ENCODE measurements around the gene RPGR.

Gene RPGR

DNA sequence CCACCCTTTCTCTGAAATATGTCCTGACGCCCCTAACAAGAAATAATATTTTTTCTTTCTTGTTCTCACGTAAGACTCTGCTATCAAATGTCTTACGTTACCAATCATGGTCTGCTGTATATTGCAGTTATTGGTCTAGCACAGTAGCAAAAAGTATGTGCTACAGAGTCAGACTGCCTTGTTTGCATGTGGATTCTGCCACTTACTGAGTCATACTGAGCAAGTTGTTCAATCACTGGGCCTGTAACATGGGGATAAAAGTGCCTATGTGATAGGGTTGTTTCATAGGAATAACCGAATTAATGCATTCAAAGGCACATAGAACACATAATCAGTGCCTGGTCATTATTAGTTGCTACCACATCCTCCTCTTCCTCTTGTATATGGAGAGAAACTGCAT lies 14.1 kb downstream of the RPGR start:
- no peak overlapping the region for H3K4me3 ChIP-seq
- no peak overlapping the region for H3K9ac ChIP-seq
- H3K36me3 ChIP-seq = peaks cover 0 to 29% (median 17%) of the 10 kb centered on the region in 11 experiments; a peak in 14 of 22 replicates
- peaks cover 0 to 4% (median 0%) of the 10 kb centered on the region in 11 experiments; a peak in 1 of 22 replicates for H3K9me3 ChIP-seq (replicated peaks in 1 of 11)
- no peaks in the 10 kb centered on the region for H4K20me1 ChIP-seq
- TF ChIP-seq Cebpa-rat (IDR thresholded peaks at IDR 0.05) = no peak
- H3K4me2 ChIP-seq = no peak overlapping the region
- H3K4me1 ChIP-seq = peaks cover 0 to 5% (median 0%) of the 10 kb centered on the region in 10 experiments; a peak in 3 of 20 replicates
- H3K27ac ChIP-seq = no peak overlapping the region
- no peaks in the 10 kb centered on the region for H3K27me3 ChIP-seq

GRCh38 chrX:38312436-38312835 lies 14.9 kb downstream of the RPGR start:
- Histone ChIP-seq H3K27me3 (no peaks in the 10 kb centered on the region), H4K20me1 (no peaks in the 10 kb centered on the region), H3K9me3 (replicated peaks in 1 of 11) (peaks cover 0 to 4% (median 0%) of the 10 kb centered on the region in 11 experiments; a peak in 1 of 22 replicates), H3K4me1 (peaks cover 0 to 5% (median 0%) of the 10 kb centered on the region in 10 experiments; a peak in 3 of 20 replicates), H3K4me3 (no peak overlapping the region), H3K27ac (no peak overlapping the region), H3K4me2 (peak overlapping the region in 1 of 11 experiments; percentile 16; a peak in 1 of 22 replicates), H3K9ac (no peak overlapping the region), H3K36me3 (peaks cover 0 to 29% (median 17%) of the 10 kb centered on the region in 11 experiments; a peak in 14 of 22 replicates)
- TF ChIP-seq Cebpa-rat (IDR thresholded peaks at IDR 0.05) = no peak

- Histone ChIP-seq H3K4me2 (no peak overlapping the region), H3K9ac (no peak overlapping the region), H3K36me3 (peaks cover 0 to 23% (median 14%) of the 10 kb centered on the region in 11 experiments; a peak in 14 of 22 replicates), H3K4me3 (no peak overlapping the region), H4K20me1 (no peaks in the 10 kb centered on the region), H3K9me3 (replicated peaks in 1 of 11) (peaks cover 0 to 4% (median 0%) of the 10 kb centered on the region in 11 experiments; a peak in 1 of 22 replicates), H3K27ac (no peak overlapping the region), H3K27me3 (no peaks in the 10 kb centered on the region), H3K4me1 (peaks cover 0 to 5% (median 0%) of the 10 kb centered on the region in 10 experiments; a peak in 3 of 20 replicates)
- TF ChIP-seq Cebpa-rat (IDR thresholded peaks at IDR 0.05) = no peak
Measured at GRCh38 chrX:38311743-38312142, 15.6 kb downstream of the RPGR start.

- Histone ChIP-seq H3K27ac (no peak overlapping the region), H3K4me3 (no peak overlapping the region), H3K4me2 (no peak overlapping the region), H4K20me1 (no peaks in the 10 kb centered on the region), H3K4me1 (no peaks in the 10 kb centered on the region), H3K9ac (no peak overlapping the region), H3K27me3 (no peaks in the 10 kb centered on the region), H3K9me3 (replicated peaks in 1 of 11) (no peaks in the 10 kb centered on the region), H3K36me3 (peaks cover 0 to 21% (median 0%) of the 10 kb centered on the region in 11 experiments; a peak in 4 of 22 replicates)
- TF ChIP-seq Cebpa-rat (IDR thresholded peaks at IDR 0.05) = no peak
Measured at GRCh38 chrX:38305971-38306370, 21.3 kb downstream of the RPGR start.

DNA sequence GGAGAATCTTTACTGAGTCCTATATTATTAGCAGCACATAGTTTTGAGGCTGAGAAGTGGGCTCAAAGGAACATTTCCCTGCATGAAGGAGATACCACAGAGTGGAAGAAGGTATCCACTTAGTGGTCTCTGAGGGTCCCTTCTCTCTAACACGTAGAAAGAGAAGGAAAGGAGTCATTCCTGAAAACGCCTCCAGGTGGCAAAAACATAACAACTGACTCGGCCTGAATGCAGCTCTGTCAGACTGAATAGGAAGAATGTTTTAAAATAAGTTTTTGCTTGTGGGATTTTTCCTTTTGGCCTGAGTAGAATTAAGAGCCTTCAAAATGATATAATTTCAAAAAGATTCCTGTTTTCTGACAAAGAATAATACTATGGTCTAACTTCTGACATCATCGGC lies 23.3 kb downstream of the RPGR start:
- no peaks in the 10 kb centered on the region for H4K20me1 ChIP-seq
- no peak overlapping the region for H3K27ac ChIP-seq
- H3K4me2 ChIP-seq = no peak overlapping the region
- H3K9me3 ChIP-seq (replicated peaks in 1 of 11) = no peaks in the 10 kb centered on the region
- no peak for TF ChIP-seq Cebpa-rat (IDR thresholded peaks at IDR 0.05)
- H3K4me3 ChIP-seq = no peak overlapping the region
- no peaks in the 10 kb centered on the region for H3K27me3 ChIP-seq
- H3K4me1 ChIP-seq = no peaks in the 10 kb centered on the region
- H3K36me3 ChIP-seq = peaks cover 0 to 20% (median 0%) of the 10 kb centered on the region in 11 experiments; a peak in 2 of 22 replicates
- no peak overlapping the region for H3K9ac ChIP-seq

GRCh38 chrX:38293741-38294140 lies 33.6 kb downstream of the RPGR start:
- Histone ChIP-seq H3K27me3 (0 out of 22 replicates have a peak, but pooled peaks cover 0 to 3% (median 0%) of the 10 kb centered on the region in 11 experiments), H3K27ac (no peak overlapping the region), H3K9me3 (replicated peaks in 1 of 11) (no peaks in the 10 kb centered on the region), H3K4me2 (no peak overlapping the region), H3K4me1 (no peaks in the 10 kb centered on the region), H3K36me3 (peaks cover 0 to 11% (median 0%) of the 10 kb centered on the region in 11 experiments; a peak in 7 of 22 replicates), H3K9ac (no peak overlapping the region), H4K20me1 (no peaks in the 10 kb centered on the region), H3K4me3 (no peak overlapping the region)
- no peak for TF ChIP-seq Cebpa-rat (IDR thresholded peaks at IDR 0.05)

- Histone ChIP-seq H3K9me3 (replicated peaks in 1 of 11) (peaks cover 0 to 3% (median 0%) of the 10 kb centered on the region in 11 experiments; a peak in 1 of 22 replicates), H3K27ac (no peak overlapping the region), H4K20me1 (no peaks in the 10 kb centered on the region), H3K9ac (no peak overlapping the region), H3K4me3 (no peak overlapping the region), H3K36me3 (peaks cover 0 to 18% (median 0%) of the 10 kb centered on the region in 11 experiments; a peak in 8 of 22 replicates), H3K4me2 (no peak overlapping the region), H3K27me3 (no peaks in the 10 kb centered on the region), H3K4me1 (no peaks in the 10 kb centered on the region)
- no peak for TF ChIP-seq Cebpa-rat (IDR thresholded peaks at IDR 0.05)
Measured at GRCh38 chrX:38287674-38288073, 39.6 kb downstream of the RPGR start.

- Histone ChIP-seq H3K9me3 (replicated peaks in 1 of 11) (peaks cover 0 to 3% (median 0%) of the 10 kb centered on the region in 11 experiments; a peak in 1 of 22 replicates), H3K4me3 (no peak overlapping the region), H3K27me3 (no peaks in the 10 kb centered on the region; a peak in 1 of 22 replicates), H3K4me1 (no peaks in the 10 kb centered on the region), H4K20me1 (no peaks in the 10 kb centered on the region), H3K36me3 (peaks cover 0 to 7% (median 0%) of the 10 kb centered on the region in 11 experiments; a peak in 5 of 22 replicates), H3K4me2 (no peak overlapping the region), H3K9ac (no peak overlapping the region), H3K27ac (no peak overlapping the region)
- no peak for TF ChIP-seq Cebpa-rat (IDR thresholded peaks at IDR 0.05)
Measured at GRCh38 chrX:38285649-38286048, 41.7 kb downstream of the RPGR start.

GRCh38 chrX:38282049-38282448 lies 45.3 kb downstream of the RPGR start:
- Histone ChIP-seq H3K27me3 (no peaks in the 10 kb centered on the region; a peak in 1 of 22 replicates), H3K4me2 (no peak overlapping the region), H3K27ac (no peak overlapping the region), H3K4me3 (no peak overlapping the region), H3K9ac (no peak overlapping the region), H3K36me3 (peaks cover 0 to 6% (median 0%) of the 10 kb centered on the region in 11 experiments; a peak in 2 of 22 replicates), H3K4me1 (peaks cover 0 to 3% (median 0%) of the 10 kb centered on the region in 10 experiments; a peak in 5 of 20 replicates), H3K9me3 (replicated peaks in 1 of 11) (peaks cover 0 to 3% (median 0%) of the 10 kb centered on the region in 11 experiments; a peak in 1 of 22 replicates), H4K20me1 (no peaks in the 10 kb centered on the region)
- no peak for TF ChIP-seq Cebpa-rat (IDR thresholded peaks at IDR 0.05)

DNA sequence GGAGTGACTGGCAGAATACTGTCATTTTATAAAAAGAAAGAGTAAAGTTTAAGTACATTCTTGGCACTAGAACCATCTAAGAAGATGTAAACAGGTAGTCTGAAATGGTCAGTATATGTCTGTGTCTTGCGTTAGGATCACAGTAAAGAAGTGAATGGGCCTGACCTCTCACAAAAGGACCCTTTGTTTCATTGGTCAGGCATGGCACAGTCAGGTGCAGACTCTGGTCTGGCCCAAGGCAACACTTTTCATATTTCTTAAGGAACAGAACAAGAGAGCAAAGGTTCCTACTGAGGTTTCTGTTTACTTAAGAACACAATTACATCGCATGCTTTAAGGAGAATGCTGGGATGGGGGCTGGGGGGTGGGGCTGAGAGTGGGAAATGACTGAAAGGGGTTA lies 48.1 kb downstream of the RPGR start:
- Histone ChIP-seq H3K27me3 (no peaks in the 10 kb centered on the region; a peak in 1 of 22 replicates), H3K4me1 (peaks cover 0 to 28% (median 0%) of the 10 kb centered on the region in 10 experiments; a peak in 8 of 20 replicates), H3K9ac (no peak overlapping the region), H4K20me1 (no peaks in the 10 kb centered on the region), H3K27ac (no peak overlapping the region), H3K9me3 (replicated peaks in 1 of 11) (no peaks in the 10 kb centered on the region), H3K36me3 (peaks cover 0 to 11% (median 0%) of the 10 kb centered on the region in 11 experiments; a peak in 3 of 22 replicates), H3K4me2 (no peak overlapping the region), H3K4me3 (no peak overlapping the region)
- no peak for TF ChIP-seq Cebpa-rat (IDR thresholded peaks at IDR 0.05)

Data from BLaER1 treated with 17β-estradiol and CSF1 and Interleukin-3, amounts not matched to agents 10 nM and 100 nM (cell line).